ENCODE results near the gene CNR2. TPM values are rescaled to one million over a fixed set of nuclear protein-coding genes. Genes with fewer than 3 reads are reported as not detected.

The CNR2 gene
- total RNA-seq, 2 donors from 2014 or later: 0.04 TPM; not detected in 1

- Histone ChIP-seq H3K27ac (no peak overlapping the region), H3K9me3 (no peaks in the 10 kb centered on the region), H3K27me3 (no peaks in the 10 kb centered on the region), H3K36me3 (no peaks in the 10 kb centered on the region), H3K4me1 (no peaks in the 10 kb centered on the region), H3K4me3 (no peak overlapping the region)
- no peak for DNase-seq (ENCODE audit: low spot score)
- TF ChIP-seq CTCF (IDR thresholded peaks at IDR 0.05): no peak
Observed at GRCh38 chr1:23930861-23931490, 17.8 kb upstream of the CNR2 start.

- no peak for TF ChIP-seq CTCF (IDR thresholded peaks at IDR 0.05)
- no peak overlapping the region for H3K4me3 ChIP-seq
- DNase-seq (ENCODE audit: low spot score): no peak
- no peaks in the 10 kb centered on the region for H3K9me3 ChIP-seq
- no peak overlapping the region for H3K27ac ChIP-seq
- H3K27me3 ChIP-seq: no peaks in the 10 kb centered on the region
- no peaks in the 10 kb centered on the region for H3K36me3 ChIP-seq
- no peaks in the 10 kb centered on the region for H3K4me1 ChIP-seq
Observed at GRCh38 chr1:23930270-23930669, 17.1 kb upstream of the CNR2 start.

GRCh38 chr1:23928789-23929188 is 15.6 kb upstream of the CNR2 start:
- no peak overlapping the region for H3K27ac ChIP-seq
- H3K27me3 ChIP-seq: no peaks in the 10 kb centered on the region
- no peak for TF ChIP-seq CTCF (IDR thresholded peaks at IDR 0.05)
- H3K4me1 ChIP-seq: peaks cover 0 to 4% of the 10 kb centered on the region in 2 donors
- no peak for DNase-seq (ENCODE audit: low spot score)
- no peaks in the 10 kb centered on the region for H3K36me3 ChIP-seq
- no peaks in the 10 kb centered on the region for H3K9me3 ChIP-seq
- no peak overlapping the region for H3K4me3 ChIP-seq

GRCh38 chr1:23927097-23927496 is 13.9 kb upstream of the CNR2 start:
- no peak for TF ChIP-seq CTCF (IDR thresholded peaks at IDR 0.05)
- H3K27me3 ChIP-seq: no peaks in the 10 kb centered on the region
- no peaks in the 10 kb centered on the region for H3K9me3 ChIP-seq
- H3K27ac ChIP-seq: no peak overlapping the region
- no peak overlapping the region for H3K4me3 ChIP-seq
- peaks cover 0 to 4% of the 10 kb centered on the region in 2 donors for H3K4me1 ChIP-seq
- DNase-seq (ENCODE audit: low spot score): no peak
- H3K36me3 ChIP-seq: no peaks in the 10 kb centered on the region

GRCh38 chr1:23925279-23925678 is 12.1 kb upstream of the CNR2 start:
- Histone ChIP-seq H3K27me3 (no peaks in the 10 kb centered on the region), H3K27ac (no peak overlapping the region), H3K4me1 (peaks cover 0 to 14% of the 10 kb centered on the region in 2 donors), H3K4me3 (no peak overlapping the region), H3K9me3 (no peaks in the 10 kb centered on the region), H3K36me3 (no peaks in the 10 kb centered on the region)
- DNase-seq (ENCODE audit: low spot score): no peak
- no peak for TF ChIP-seq CTCF (IDR thresholded peaks at IDR 0.05)

- peaks cover 0 to 20% of the 10 kb centered on the region in 2 donors for H3K4me1 ChIP-seq
- H3K4me3 ChIP-seq: no peak overlapping the region
- no peak overlapping the region for H3K27ac ChIP-seq
- no peak for TF ChIP-seq CTCF (IDR thresholded peaks at IDR 0.05)
- H3K9me3 ChIP-seq: no peaks in the 10 kb centered on the region
- H3K27me3 ChIP-seq: no peaks in the 10 kb centered on the region
- no peaks in the 10 kb centered on the region for H3K36me3 ChIP-seq
- no peak for DNase-seq (ENCODE audit: low spot score)
Observed at GRCh38 chr1:23924601-23925000, 11.4 kb upstream of the CNR2 start.
